LHCN-M2 (cell line): ENCODE results near the gene MSX1. TPM values are rescaled to one million over a fixed set of nuclear protein-coding genes. Genes with fewer than 3 reads are reported as not detected.

ENCODE experiments used
- DNase-seq: peaks from one replicate; pipeline ENCODE4 v3.0.0-alpha.2; 2012; ENCODE audit warnings: low read depth
- total RNA-seq: library from RNA; depleted of rRNA; stranded (reverse); fragments of >200 nt; gene quantifications from 2 replicates; pipeline ENCODE4 v1.2.3, GENCODE V29; 2014

Gene MSX1
- total RNA-seq, 1 experiment from 2014 or later = 12.2 TPM

GRCh38 chr4:4840351-4840750 lies 19.1 kb upstream of the MSX1 start:
- DNase-seq = no peak

GRCh38 chr4:4841156-4841555 lies 18.3 kb upstream of the MSX1 start:
- no peak for DNase-seq

- DNase-seq = no peak
Observed at GRCh38 chr4:4842476-4843441, 16.7 kb upstream of the MSX1 start.

DNA sequence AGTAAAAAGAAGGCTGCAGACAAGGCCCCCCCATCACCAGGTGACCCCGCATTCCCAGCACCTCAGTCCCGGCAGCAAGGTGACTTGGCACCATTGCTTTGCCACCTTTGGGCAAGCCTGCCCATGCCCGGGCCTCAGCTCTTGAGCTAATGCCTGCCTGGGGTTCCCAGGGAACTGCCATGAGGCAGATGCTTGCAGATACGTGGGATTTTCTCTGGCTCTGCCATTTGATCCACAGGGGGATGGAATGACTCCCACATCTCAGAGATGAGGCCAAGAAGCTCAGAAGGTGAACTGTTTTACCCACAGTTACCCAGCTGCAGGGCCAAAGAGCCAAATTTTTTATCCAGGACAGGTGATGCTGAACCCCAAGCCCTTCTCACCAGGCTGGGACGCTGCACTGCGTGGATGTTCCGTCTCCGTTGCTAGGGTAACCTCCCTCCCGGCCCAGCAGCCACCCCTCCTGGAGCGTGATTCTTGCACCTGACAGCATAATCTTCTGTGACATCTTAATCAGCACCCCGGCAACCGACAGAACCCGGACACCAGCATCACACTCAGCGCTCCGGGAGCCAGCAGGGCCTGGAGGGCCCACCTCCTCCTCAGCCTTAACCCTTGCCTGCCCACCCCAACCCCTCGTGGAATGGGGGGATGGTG lies 15.7 kb upstream of the MSX1 start:
- DNase-seq = no peak

GRCh38 chr4:4845027-4845426 lies 14.4 kb upstream of the MSX1 start:
- DNase-seq = no peak

GRCh38 chr4:4847011-4847410 lies 12.5 kb upstream of the MSX1 start:
- DNase-seq = no peak

DNA sequence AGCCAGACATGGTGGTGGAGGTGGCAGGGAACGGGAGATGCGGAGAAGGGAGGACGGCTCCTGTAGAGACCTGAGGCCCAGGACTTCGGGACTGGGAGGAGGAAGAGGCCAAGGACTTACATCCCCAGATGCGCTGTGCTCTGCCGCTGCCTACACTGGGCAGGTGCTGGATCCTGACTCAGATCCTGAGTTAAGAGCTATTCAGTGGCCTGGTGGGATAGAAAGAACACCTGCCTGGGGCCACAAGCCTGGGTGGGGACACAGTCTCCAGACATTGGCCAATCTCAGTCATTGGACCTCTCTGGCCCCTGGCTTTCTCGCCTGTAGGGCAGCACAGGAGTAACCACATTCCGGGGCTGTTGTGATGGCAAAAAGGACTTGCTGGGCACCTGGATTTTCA lies 10.9 kb upstream of the MSX1 start:
- DNase-seq = no peak

GRCh38 chr4:4849106-4849505 lies 10.4 kb upstream of the MSX1 start:
- no peak for DNase-seq

DNA sequence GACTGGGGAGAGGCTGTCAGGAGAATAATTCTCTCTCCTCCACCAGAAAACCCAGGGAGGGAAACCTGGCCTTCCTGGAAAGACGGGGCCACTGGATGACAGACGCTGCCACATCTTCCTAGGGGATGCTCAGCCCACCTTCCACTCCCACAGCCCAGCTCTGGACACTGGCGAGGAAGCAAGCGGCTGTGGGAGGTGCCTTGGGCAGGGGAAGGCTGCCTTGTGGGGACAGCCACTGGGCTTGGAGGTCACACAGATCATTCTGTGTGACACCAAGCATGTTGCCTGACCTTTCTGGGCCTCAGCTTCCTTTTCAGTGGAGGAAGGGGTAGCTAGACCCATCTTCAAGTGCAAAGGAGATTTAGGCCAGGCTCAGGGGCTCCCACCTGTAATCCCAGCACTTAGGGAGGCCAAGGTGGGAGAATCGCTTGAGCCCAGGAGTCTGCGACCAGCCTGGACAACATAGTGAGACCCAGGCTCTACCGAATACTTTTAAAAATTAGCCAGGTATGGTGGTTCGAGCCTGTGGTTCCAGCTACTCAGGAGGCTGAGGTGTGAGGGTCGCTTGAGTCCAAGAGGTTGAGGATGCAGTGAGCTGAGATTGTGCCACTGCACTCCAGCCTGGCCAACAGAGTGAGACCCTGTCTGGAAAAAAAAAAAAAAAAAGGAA lies 9.8 kb upstream of the MSX1 start:
- DNase-seq = no peak

DNA sequence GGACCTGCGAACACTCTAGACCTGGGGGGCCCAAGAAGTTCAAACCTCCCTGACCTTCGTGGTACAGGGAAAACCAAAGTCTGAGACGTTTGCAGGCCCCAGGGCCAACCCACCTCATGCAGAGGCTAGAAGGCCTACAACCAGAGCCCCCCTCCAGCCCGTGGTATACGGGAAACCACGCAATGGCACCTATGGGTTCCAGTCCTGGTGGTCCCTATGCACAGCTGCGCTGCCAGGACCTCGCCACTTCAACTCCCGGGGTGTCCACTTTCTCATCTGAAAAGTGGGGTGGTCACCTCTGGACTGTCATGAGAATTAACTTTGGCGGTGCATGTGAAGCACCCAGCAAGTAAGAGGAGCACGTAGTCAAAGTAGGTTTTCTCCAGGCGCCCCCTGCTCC lies 8.4 kb upstream of the MSX1 start:
- DNase-seq = no peak

DNA sequence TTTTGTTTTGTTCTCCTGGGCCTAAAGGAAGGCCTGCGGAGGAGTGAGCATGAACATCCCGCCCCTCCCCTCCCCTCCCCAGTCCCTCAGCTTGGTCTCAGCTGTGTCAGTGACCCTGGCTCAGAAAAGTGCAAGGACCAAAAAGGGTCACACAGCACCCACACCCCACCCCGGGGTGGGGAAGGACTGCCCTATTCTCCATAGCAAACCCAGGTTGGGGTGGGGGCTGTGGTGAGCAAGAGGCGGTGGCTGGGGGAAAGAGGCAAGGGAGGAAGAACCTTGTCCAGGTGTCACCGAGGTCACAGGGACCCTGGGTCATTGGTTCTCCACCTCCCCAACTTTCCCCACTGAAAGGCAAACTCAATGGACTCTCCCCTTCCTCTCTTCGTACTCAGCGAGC lies 7.6 kb upstream of the MSX1 start:
- no peak for DNase-seq

- peak; percentile 61 for DNase-seq
Observed at GRCh38 chr4:4852591-4853362, 6.7 kb upstream of the MSX1 start.

DNA sequence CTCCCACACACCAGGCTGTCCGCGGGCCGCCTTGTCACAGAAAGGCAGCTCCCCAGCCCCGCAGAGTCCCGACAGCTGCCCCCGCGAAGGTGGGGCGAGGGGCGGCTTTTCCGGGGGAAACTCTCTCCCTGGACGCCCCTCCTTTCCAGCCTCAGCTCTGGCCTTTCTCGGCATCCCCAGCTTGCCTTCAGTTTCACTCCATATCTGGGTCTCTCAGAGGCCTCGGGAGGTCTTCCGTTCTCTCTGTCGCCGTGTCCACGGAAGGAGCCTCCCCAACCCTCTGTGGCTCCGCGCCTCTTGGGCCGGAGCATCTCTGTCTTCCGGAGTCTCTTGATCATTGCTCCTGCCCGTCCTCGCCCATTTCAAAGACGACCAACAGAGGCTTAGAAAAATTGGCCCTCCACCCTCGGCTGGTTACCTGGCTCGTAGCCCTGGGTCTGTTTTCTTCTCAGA lies 6.1 kb upstream of the MSX1 start:
- no peak for DNase-seq

- DNase-seq = no peak
Observed at GRCh38 chr4:4853921-4854648, 5.4 kb upstream of the MSX1 start.

- no peak for DNase-seq
Observed at GRCh38 chr4:4854649-4855295, 4.7 kb upstream of the MSX1 start.

DNA sequence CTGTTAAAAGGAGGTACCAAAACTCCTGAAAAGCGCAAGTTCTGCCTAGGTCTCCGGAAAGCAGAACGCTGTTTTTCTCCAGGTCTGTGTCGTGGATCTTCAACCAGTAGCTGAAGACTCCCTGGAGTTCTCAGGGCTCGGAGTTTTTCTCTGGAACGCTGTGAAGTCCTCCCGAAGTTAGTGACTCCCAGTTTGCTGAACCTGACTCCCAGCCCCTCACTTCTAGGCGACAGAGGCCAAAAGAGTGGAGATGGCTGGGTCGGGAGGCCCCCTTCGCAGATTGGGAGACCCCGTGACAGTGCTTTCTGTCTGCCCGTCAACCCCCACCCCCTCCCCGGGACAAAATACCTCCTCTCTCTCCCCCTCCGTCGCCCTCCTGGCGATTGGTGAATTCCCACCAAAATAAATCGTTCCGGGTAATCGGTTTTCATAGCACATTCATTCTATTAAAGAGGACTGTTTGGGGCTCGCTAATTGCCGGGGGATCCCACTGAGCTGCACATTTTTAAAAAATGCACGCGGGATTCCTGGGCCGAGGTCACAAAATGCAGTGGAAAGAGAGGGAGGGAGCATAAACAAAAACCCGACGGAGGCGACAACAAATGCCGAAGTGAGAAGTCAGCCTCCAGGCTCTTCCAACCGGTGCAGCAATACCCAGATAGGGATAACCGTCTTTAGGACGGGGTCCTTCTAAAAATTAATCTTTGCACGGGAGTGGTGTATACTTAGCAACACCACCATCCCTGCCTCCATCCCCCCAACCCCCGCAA lies 4.0 kb upstream of the MSX1 start:
- DNase-seq = no peak

GRCh38 chr4:4856071-4857000 lies 3.1 kb upstream of the MSX1 start:
- peak; percentile 27 for DNase-seq
